Measurements from ENCODE around the gene LHFPL4.

The LHFPL4 gene

DNA sequence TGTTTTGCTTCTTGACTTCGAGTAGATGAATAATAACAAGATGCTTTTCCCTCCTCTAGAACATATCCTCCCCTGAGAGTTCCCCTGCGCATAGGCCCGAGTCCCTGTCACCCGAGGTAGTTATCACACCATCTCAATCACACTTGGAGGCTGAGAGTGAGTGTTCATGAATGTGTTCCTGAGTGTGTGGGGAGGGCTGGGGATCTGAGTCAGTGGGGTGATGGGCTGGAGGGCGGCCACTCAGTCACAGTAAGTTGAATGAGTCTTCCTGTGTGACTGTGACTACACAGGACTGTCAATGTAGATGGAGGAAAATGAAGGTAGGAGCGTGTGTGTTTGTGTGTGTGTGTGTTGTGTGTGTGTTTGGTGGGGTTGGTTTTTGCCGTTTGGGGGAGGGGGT lies 85.2 kb downstream of the LHFPL4 start:
- no peak for DNase-seq

DNA sequence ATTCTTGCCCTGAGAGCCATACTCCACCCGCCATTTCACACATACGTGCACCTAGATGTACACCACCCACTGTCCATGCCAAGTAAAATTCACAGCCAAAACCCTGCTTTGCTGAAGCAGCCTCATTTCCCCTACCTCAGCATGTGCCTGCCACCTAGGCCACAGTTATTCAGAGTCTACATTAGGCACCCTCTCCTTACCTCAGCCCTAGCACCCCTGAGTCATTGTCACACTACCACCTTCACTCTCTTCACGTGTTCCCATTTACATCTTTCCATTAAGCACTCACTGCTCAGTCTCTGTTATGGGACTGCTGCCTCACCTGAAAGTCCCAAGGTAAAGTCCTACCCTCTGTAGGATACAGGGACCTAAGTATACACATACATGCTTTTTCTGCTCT lies 86.2 kb downstream of the LHFPL4 start:
- DNase-seq = no peak

DNA sequence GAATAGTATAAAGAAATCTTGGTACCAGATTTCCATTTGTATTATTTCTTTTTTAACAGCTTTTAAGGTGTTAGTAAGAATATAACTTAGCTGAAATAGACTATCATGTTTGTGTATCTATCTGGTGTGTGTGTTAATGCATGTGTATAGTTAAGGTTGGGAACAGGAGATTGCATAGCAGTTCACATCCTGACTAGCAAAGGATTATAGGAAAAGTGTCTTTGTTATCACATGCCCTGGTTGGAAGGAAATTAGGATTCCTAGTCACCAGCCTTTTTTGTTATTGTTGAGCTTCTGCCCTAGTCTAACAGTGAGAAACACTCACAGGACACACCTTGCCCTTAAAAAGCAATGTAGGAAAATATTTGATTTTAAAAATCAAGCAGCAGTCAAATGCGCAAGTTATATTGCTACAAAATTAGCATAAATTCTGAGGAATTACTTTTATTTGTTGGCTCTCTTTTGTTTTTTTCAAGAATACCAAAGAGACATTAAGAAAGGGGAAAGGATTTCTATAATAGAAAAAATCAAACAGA lies 98.0 kb downstream of the LHFPL4 start:
- DNase-seq = no peak

- no peak for DNase-seq
These were observed 101.2 kb downstream of the LHFPL4 start for GRCh38 chr3:9452417-9452816.

DNA sequence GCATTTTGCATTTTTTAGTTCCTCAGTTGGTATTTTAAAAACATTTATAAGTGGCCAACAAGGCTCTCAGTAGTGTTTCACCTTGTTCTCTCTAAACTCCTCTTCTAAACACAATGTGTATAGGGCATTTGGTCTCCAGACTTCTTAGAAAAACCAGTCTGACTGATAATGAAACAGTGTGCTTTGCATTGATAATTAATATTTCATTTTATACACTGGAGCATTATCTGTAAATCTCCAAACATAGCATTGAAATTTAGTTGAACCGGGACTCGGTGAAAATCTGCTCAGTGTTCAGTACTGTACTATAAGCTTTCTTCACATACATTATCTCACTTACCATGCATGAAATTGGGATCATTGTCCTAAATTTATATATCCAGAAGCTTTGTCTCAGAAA lies 102.6 kb downstream of the LHFPL4 start:
- DNase-seq = no peak

- DNase-seq = no peak
These were observed 103.5 kb downstream of the LHFPL4 start for GRCh38 chr3:9450126-9450525.

DNA sequence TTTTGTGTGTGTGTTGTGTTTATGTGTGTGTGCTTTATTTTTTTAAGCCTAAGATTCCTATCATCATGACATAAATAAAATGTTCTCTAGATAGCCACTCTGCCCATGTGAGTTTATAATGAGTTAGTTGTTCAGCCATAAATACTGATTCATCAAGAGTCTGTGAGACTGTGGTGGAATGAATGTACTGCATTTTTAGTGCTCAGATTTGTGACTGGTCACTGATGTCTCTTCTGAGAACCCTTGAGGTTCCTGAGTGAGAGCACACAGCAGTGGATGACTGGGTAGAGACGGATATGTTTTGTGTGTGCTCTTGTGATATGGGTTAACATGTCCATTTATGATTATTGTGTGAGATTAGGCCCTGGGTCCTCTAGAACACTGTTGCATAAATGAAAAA lies 105.0 kb downstream of the LHFPL4 start:
- no peak for DNase-seq

Measured in NCI-H524 treated with DMSO at 0.1 percent for 48 hours (cell line).